GM19238 (cell line): ENCODE data around the gene DIO3.
"Not testable (repeated sequence)": the region's sequence is repeated elsewhere in the genome, so short reads cannot be mapped to it uniquely, and the experiment has no call there.

Experiments used
- DNase-seq: peaks from one replicate; pipeline ENCODE4 v3.0.0; 2011; ENCODE audit warnings: low spot score; ENCODE audit not compliant: insufficient read length

Gene DIO3

GRCh38 chr14:101558739-101559240, 2.5 kb upstream of the DIO3 start:
- no peak for DNase-seq

- DNase-seq: no peak
Observed at GRCh38 chr14:101559250-101559623, 2.1 kb upstream of the DIO3 start.

- no peak for DNase-seq
Observed at GRCh38 chr14:101559624-101560533, 1.4 kb upstream of the DIO3 start.

- DNase-seq: no peak
Observed at GRCh38 chr14:101560534-101561113, 671 bp upstream of the DIO3 start.

GRCh38 chr14:101561897-101562490, 699 bp downstream of the DIO3 start:
- DNase-seq: no peak

- DNase-seq: no peak
Observed at GRCh38 chr14:101562659-101563351, 1.5 kb downstream of the DIO3 start.

GRCh38 chr14:101563352-101563653, 2.0 kb downstream of the DIO3 start:
- DNase-seq: no peak

GRCh38 chr14:101563654-101564443, 2.6 kb downstream of the DIO3 start:
- DNase-seq: no peak

GRCh38 chr14:101564444-101564776, 3.1 kb downstream of the DIO3 start:
- no peak for DNase-seq

- no peak for DNase-seq
Observed at GRCh38 chr14:101564819-101565698, 3.8 kb downstream of the DIO3 start.

GRCh38 chr14:101567252-101567651, 6.0 kb downstream of the DIO3 start:
- no peak for DNase-seq

- no peak for DNase-seq
Observed at GRCh38 chr14:101571004-101571403, 9.7 kb downstream of the DIO3 start.

- DNase-seq: not testable (repeated sequence)
Observed at GRCh38 chr14:101572526-101572925, 11.2 kb downstream of the DIO3 start.

- no peak for DNase-seq
Observed at GRCh38 chr14:101573289-101573688, 12.0 kb downstream of the DIO3 start.

- no peak for DNase-seq
Observed at GRCh38 chr14:101575581-101575980, 14.3 kb downstream of the DIO3 start.

- DNase-seq: no peak
Observed at GRCh38 chr14:101577221-101577909, 16.1 kb downstream of the DIO3 start.

GRCh38 chr14:101578489-101578888, 17.2 kb downstream of the DIO3 start:
- no peak for DNase-seq

GRCh38 chr14:101579372-101580080, 18.2 kb downstream of the DIO3 start:
- no peak for DNase-seq

GRCh38 chr14:101581806-101582205, 20.5 kb downstream of the DIO3 start:
- no peak for DNase-seq
